ENCODE results near the gene HOXB5. TPM values are rescaled to one million over a fixed set of nuclear protein-coding genes. Genes with fewer than 3 reads are reported as not detected.

The HOXB5 gene
- total and polyA plus RNA-seq, 2 of the 4 experiments (the other 2 are of a cell fraction) = 0.54 to 18.0 TPM

DNA sequence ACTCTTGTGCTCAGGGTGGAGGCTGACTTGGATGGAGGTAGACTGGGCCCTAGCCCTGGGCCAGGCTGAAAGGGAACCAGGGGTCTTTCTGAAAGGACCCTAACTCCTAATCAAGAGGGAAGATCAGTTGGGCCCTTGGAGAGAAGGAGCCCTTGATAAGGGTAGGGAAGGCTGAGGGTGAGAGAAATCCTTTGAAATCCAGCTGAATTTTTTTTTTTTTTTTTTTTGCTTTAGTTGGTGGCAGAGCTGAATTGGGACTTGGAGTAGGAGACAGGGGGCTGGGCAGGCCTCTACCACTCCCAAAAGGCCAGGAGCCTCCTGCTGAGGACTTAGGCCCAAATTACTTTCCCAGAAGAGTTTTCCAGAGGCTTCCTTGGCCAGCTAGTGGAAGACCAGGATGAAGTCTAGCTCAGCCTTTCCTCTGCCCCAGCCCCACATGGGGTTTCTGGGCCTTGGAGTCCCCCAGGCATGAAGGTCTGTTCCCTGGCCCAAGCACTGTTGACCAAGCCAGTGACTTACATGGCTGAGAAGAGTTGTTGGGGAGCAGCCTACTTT is 2.9 kb downstream of the HOXB5 start:
- Histone ChIP-seq H2BK5ac (ENCODE audit: low read depth, low read length, poor library complexity, severe bottlenecking) (peak overlapping the region; percentile 99), H3K36me3 (ENCODE audit: control insufficient read depth, insufficient read depth, low read length) (peaks cover 14% of the 10 kb centered on the region; the same call in 1 of the 2 replicates), H4K20me1 (ENCODE audit: insufficient read depth, low read length) (no peaks in the 10 kb centered on the region; the same call in 1 of the 2 replicates), H3K56ac (ENCODE audit: extremely low read depth, insufficient read depth, low read length) (peak overlapping the region; percentile 100), H4K5ac (ENCODE audit: low read depth, low read length) (peak overlapping the region; percentile 89), H2AFZ (replicated peaks; ENCODE audit: low read length, poor library complexity) (peak overlapping the region; percentile 64), H2BK120ac (ENCODE audit: low read depth, low read length) (peak overlapping the region; percentile 97), H2BK20ac (ENCODE audit: low read depth, low read length) (peak overlapping the region; percentile 91), H3K14ac (replicated peaks; ENCODE audit: low read depth, low read length) (peak overlapping the region; percentile 99), H3K18ac (ENCODE audit: low read depth, low read length) (peak overlapping the region; percentile 96), H3K9me1 (ENCODE audit: insufficient read depth, low read length) (no peaks in the 10 kb centered on the region), H3K23ac (ENCODE audit: low read depth, low read length) (peak overlapping the region; percentile 100), H4K91ac (ENCODE audit: insufficient read depth, low read depth, low read length) (peak overlapping the region; percentile 99), H2BK15ac (ENCODE audit: low read depth, low read length) (peak overlapping the region; percentile 95), H3K9ac (ENCODE audit: low read depth, low read length) (peak overlapping the region; percentile 100), H3K4me1 (ENCODE audit: control insufficient read depth, insufficient read depth, low read length) (peaks cover 9% of the 10 kb centered on the region), H2AK9ac (replicated peaks; ENCODE audit: low read depth, low read length, poor library complexity) (peak overlapping the region; percentile 94), H3K4me2 (ENCODE audit: low read depth, low read length) (peak overlapping the region; percentile 98), H3K79me1 (ENCODE audit: low read depth in 1 of 2, low read length in 2 of 2) (no peaks in the 10 kb centered on the region), H3K4ac (ENCODE audit: low read depth, low read length) (peak overlapping the region; percentile 99), H4K8ac (ENCODE audit: low read depth in 2 of 2, low read length in 2 of 2) (peak overlapping the region; percentile 96 to 99), H2AK5ac (ENCODE audit: low read depth, low read length) (peak overlapping the region; percentile 98), H3K9me3 (ENCODE audit: control insufficient read depth, insufficient read depth, low read length) (no peaks in the 10 kb centered on the region), H3K27ac (ENCODE audit: insufficient read depth, low read length) (peak overlapping the region; percentile 99), H3K27me3 (ENCODE audit: control insufficient read depth, insufficient read depth, low read length) (no peaks in the 10 kb centered on the region), H3K4me3 (ENCODE audit: insufficient read depth, low read depth, low read length) (peak overlapping the region; percentile 91)
- DNase-seq (peak; percentile 16), ATAC-seq (ENCODE audit: low read depth) (no peak)
- intact Hi-C loops (cut with micrococcal nuclease) = no loop called here
- ChIA-PET CTCF (interaction anchor here (0.6 to 1.5 kb wide), 3 partner anchors 45 to 239 kb away, joined by 4 read pairs; no protein-coding TSS in a partner anchor), POLR2A (ENCODE audit: unreplicated experiment) (interaction anchor here (0.6 to 1.0 kb wide), 5 partner anchors 10 to 35 kb away, joined by 3 to 9 read pairs (median 4); no protein-coding TSS in a partner anchor)
- no peak for TF ChIP-seq CTCF (conservative IDR thresholded peaks at IDR 0.05; ENCODE audit: low read depth, low read length)
- TF ChIP-seq MAFK (IDR thresholded peaks at IDR 0.05; ENCODE audit: low read depth, low read length) = no peak
- no peak for TF ChIP-seq POLR2A (IDR thresholded peaks at IDR 0.05; ENCODE audit: low read depth, low read length)
- dilution Hi-C loops (cut with HindIII; ENCODE audit: low sequenced_read_pairs, unreplicated experiment) = no loop called here
- in situ Hi-C loops (cut with MboI; ENCODE audit: low sequenced_read_pairs) = loop anchor here (10.0 kb wide), 1 partner anchor 566 kb away; no protein-coding TSS in a partner anchor
- no TSS peak for BruUV-seq (replicated peaks)
